Measurements from ENCODE around the gene HERPUD1. TPM values are rescaled to one million over a fixed set of nuclear protein-coding genes. Genes with fewer than 3 reads are reported as not detected.
"Not testable (repeated sequence)": the region's sequence is repeated elsewhere in the genome, so short reads cannot be mapped to it uniquely, and the experiment has no call there.

HERPUD1 gene
- total RNA-seq, 2 experiments from 2014 or later = 118 to 120 TPM

- H3K9me3 Mint-ChIP-seq = no peaks in the 10 kb centered on the region
- intact Hi-C loops (cut with micrococcal nuclease) = loop anchor here (1.0 to 10.0 kb wide), 5 partner anchors 14 to 603 kb away; partner anchors contain the start of genes CCDC102A, MT1X and NUP93
- H3K27ac Mint-ChIP-seq = peak overlapping the region; percentile 98
- H3K36me3 Mint-ChIP-seq (ENCODE audit: low read depth) = peaks cover 41% of the 10 kb centered on the region
- H3K4me1 Mint-ChIP-seq (ENCODE audit: low read depth) = peaks cover 33% of the 10 kb centered on the region
- peak; percentile 50 for DNase-seq
- CTCF ChIA-PET = interaction anchor here (0.6 to 1.7 kb wide), 7 partner anchors 13 to 71 kb away, joined by 3 to 7 read pairs (median 4); no protein-coding TSS in a partner anchor
- H3K4me3 Mint-ChIP-seq = peak overlapping the region; percentile 98
- no peaks in the 10 kb centered on the region for H3K27me3 Mint-ChIP-seq (ENCODE audit: low read depth)
Measured at GRCh38 chr16:56931271-56931891, 561 bp upstream of the HERPUD1 start.

GRCh38 chr16:56932721-56933619 lies 1.0 kb downstream of the HERPUD1 start:
- Mint-ChIP-seq H3K4me3 (peak overlapping the region; percentile 98), H3K4me1 (ENCODE audit: low read depth) (peaks cover 48% of the 10 kb centered on the region), H3K9me3 (no peaks in the 10 kb centered on the region), H3K27me3 (ENCODE audit: low read depth) (no peaks in the 10 kb centered on the region), H3K27ac (peak overlapping the region; percentile 98), H3K36me3 (ENCODE audit: low read depth) (peaks cover 53% of the 10 kb centered on the region)
- peak; percentile 59 for DNase-seq
- CTCF ChIA-PET = no interaction called here
- intact Hi-C loops (cut with micrococcal nuclease) = loop anchor here (1.0 to 10.0 kb wide), 10 partner anchors 12 to 602 kb away; partner anchors contain the start of genes CCDC102A, MT1X and NUP93

GRCh38 chr16:56933828-56934598 lies 2.1 kb downstream of the HERPUD1 start:
- CTCF ChIA-PET = no interaction called here
- Mint-ChIP-seq H3K27ac (peak overlapping the region; percentile 98), H3K9me3 (no peaks in the 10 kb centered on the region), H3K4me1 (ENCODE audit: low read depth) (peaks cover 58% of the 10 kb centered on the region), H3K36me3 (ENCODE audit: low read depth) (peaks cover 64% of the 10 kb centered on the region), H3K27me3 (ENCODE audit: low read depth) (no peaks in the 10 kb centered on the region), H3K4me3 (peak overlapping the region; percentile 98)
- DNase-seq = no peak
- intact Hi-C loops (cut with micrococcal nuclease) = loop anchor here (1.0 to 10.0 kb wide), 7 partner anchors 11 to 601 kb away; partner anchors contain the start of genes CCDC102A, MT1X and NUP93

GRCh38 chr16:56934599-56935145 lies 2.7 kb downstream of the HERPUD1 start:
- H3K9me3 Mint-ChIP-seq; DNase-seq; CTCF ChIA-PET; H3K27me3 Mint-ChIP-seq (ENCODE audit: low read depth): not testable (repeated sequence)
- H3K4me3 Mint-ChIP-seq = peak overlapping the region; percentile 98
- intact Hi-C loops (cut with micrococcal nuclease) = loop anchor here (5.0 to 10.0 kb wide), 4 partner anchors 202 to 600 kb away; partner anchors contain the start of genes CCDC102A, MT1X and NUP93
- H3K27ac Mint-ChIP-seq = peak overlapping the region; percentile 98
- peaks cover 65% of the 10 kb centered on the region for H3K4me1 Mint-ChIP-seq (ENCODE audit: low read depth)
- peaks cover 70% of the 10 kb centered on the region for H3K36me3 Mint-ChIP-seq (ENCODE audit: low read depth)

- peak overlapping the region; percentile 98 for H3K27ac Mint-ChIP-seq
- intact Hi-C loops (cut with micrococcal nuclease) = loop anchor here (10.0 kb wide), 1 partner anchor 600 kb away; the partner anchor contains the start of gene CCDC102A
- no peak for DNase-seq
- no peaks in the 10 kb centered on the region for H3K9me3 Mint-ChIP-seq
- peak overlapping the region; percentile 98 for H3K4me3 Mint-ChIP-seq
- no peaks in the 10 kb centered on the region for H3K27me3 Mint-ChIP-seq (ENCODE audit: low read depth)
- H3K36me3 Mint-ChIP-seq (ENCODE audit: low read depth) = peaks cover 76% of the 10 kb centered on the region
- CTCF ChIA-PET = no interaction called here
- H3K4me1 Mint-ChIP-seq (ENCODE audit: low read depth) = peaks cover 70% of the 10 kb centered on the region
Measured at GRCh38 chr16:56935201-56935600, 3.3 kb downstream of the HERPUD1 start.

- H3K9me3 Mint-ChIP-seq = no peaks in the 10 kb centered on the region
- no peaks in the 10 kb centered on the region for H3K27me3 Mint-ChIP-seq (ENCODE audit: low read depth)
- peaks cover 70% of the 10 kb centered on the region for H3K4me1 Mint-ChIP-seq (ENCODE audit: low read depth)
- H3K4me3 Mint-ChIP-seq = peak overlapping the region; percentile 29
- CTCF ChIA-PET = interaction anchor here (0.9 kb wide), 1 partner anchor 69 kb away, joined by 5 read pairs; no protein-coding TSS in a partner anchor
- peak overlapping the region; percentile 98 for H3K27ac Mint-ChIP-seq
- no peak for DNase-seq
- peaks cover 85% of the 10 kb centered on the region for H3K36me3 Mint-ChIP-seq (ENCODE audit: low read depth)
- intact Hi-C loops (cut with micrococcal nuclease) = loop anchor here (10.0 kb wide), 1 partner anchor 598 kb away; the partner anchor contains the start of gene CCDC102A
Measured at GRCh38 chr16:56936491-56936890, 4.5 kb downstream of the HERPUD1 start.

- Mint-ChIP-seq H3K27me3 (ENCODE audit: low read depth) (no peaks in the 10 kb centered on the region), H3K9me3 (no peaks in the 10 kb centered on the region), H3K36me3 (ENCODE audit: low read depth) (peaks cover 87% of the 10 kb centered on the region), H3K27ac (peak overlapping the region; percentile 98), H3K4me3 (no peak overlapping the region), H3K4me1 (ENCODE audit: low read depth) (peaks cover 73% of the 10 kb centered on the region)
- intact Hi-C loops (cut with micrococcal nuclease) = loop anchor here (10.0 kb wide), 1 partner anchor 598 kb away; the partner anchor contains the start of gene CCDC102A
- CTCF ChIA-PET = interaction anchor here (0.6 to 0.9 kb wide), 3 partner anchors 69 to 315 kb away, joined by 3 to 5 read pairs (median 3); no protein-coding TSS in a partner anchor
- no peak for DNase-seq
Measured at GRCh38 chr16:56936950-56937349, 5.0 kb downstream of the HERPUD1 start.

GRCh38 chr16:56938664-56939513 lies 6.9 kb downstream of the HERPUD1 start:
- DNase-seq = peak; percentile 78
- CTCF ChIA-PET = interaction anchor here (0.6 to 0.7 kb wide), 2 partner anchors 9 to 109 kb away, joined by 4 to 6 read pairs; no protein-coding TSS in a partner anchor
- peak overlapping the region; percentile 51 for H3K4me3 Mint-ChIP-seq

GRCh38 chr16:56939801-56940200 lies 7.9 kb downstream of the HERPUD1 start:
- Mint-ChIP-seq H3K9me3 (no peaks in the 10 kb centered on the region), H3K4me3 (no peak overlapping the region), H3K36me3 (ENCODE audit: low read depth) (peaks cover 83% of the 10 kb centered on the region), H3K4me1 (ENCODE audit: low read depth) (peaks cover 92% of the 10 kb centered on the region), H3K27me3 (ENCODE audit: low read depth) (no peaks in the 10 kb centered on the region), H3K27ac (peak overlapping the region; percentile 92)
- CTCF ChIA-PET = no interaction called here
- DNase-seq = no peak
- intact Hi-C loops (cut with micrococcal nuclease) = loop anchor here (2.0 to 10.0 kb wide), 2 partner anchors 49 to 595 kb away; partner anchors contain the start of genes CCDC102A and NLRC5

More at GRCh38 chr16:56938664-56939513, 6.9 kb downstream of the HERPUD1 start:
- Mint-ChIP-seq H3K36me3 (ENCODE audit: low read depth) (peaks cover 84% of the 10 kb centered on the region), H3K4me1 (ENCODE audit: low read depth) (peaks cover 91% of the 10 kb centered on the region), H3K27me3 (ENCODE audit: low read depth) (no peaks in the 10 kb centered on the region), H3K9me3 (no peaks in the 10 kb centered on the region), H3K27ac (peak overlapping the region; percentile 92)
- intact Hi-C loops (cut with micrococcal nuclease) = loop anchor here (2.0 to 10.0 kb wide), 2 partner anchors 50 to 596 kb away; partner anchors contain the start of genes CCDC102A and NLRC5

GRCh38 chr16:56941092-56941491 lies 9.2 kb downstream of the HERPUD1 start:
- intact Hi-C loops (cut with micrococcal nuclease) = no loop called here
- Mint-ChIP-seq H3K36me3 (ENCODE audit: low read depth) (peaks cover 73% of the 10 kb centered on the region), H3K4me1 (ENCODE audit: low read depth) (peaks cover 86% of the 10 kb centered on the region), H3K4me3 (no peak overlapping the region), H3K27ac (peak overlapping the region; percentile 92), H3K9me3 (no peaks in the 10 kb centered on the region), H3K27me3 (ENCODE audit: low read depth) (no peaks in the 10 kb centered on the region)
- CTCF ChIA-PET = interaction anchor here (0.9 to 1.3 kb wide), 4 partner anchors 10 to 359 kb away, joined by 3 to 6 read pairs (median 3); no protein-coding TSS in a partner anchor
- no peak for DNase-seq

Data from activated naive CD4-positive, alpha-beta T cell treated with anti-CD3 and anti-CD28 coated beads for 36 hours (primary cell).